HCT116 (cell line): ENCODE data around the gene DIP2C.

Experiments used
- CBX3 ChIP-seq: IDR thresholded peaks from 2 replicates; pipeline ENCODE4 v1.6.1; 2012; ENCODE audit warnings: low read depth
- JUND ChIP-seq: IDR thresholded peaks from 2 replicates; pipeline ENCODE4 v1.6.1; 2012
- POLR2A ChIP-seq: IDR thresholded peaks from 2 replicates; pipeline ENCODE4 v1.7.0; 2011; ENCODE audit warnings: borderline replicate concordance; ENCODE audit not compliant: insufficient read depth, insufficient read length; ENCODE audit errors: extremely low read depth
- SP1 ChIP-seq: IDR thresholded peaks from 2 replicates; pipeline ENCODE4 v1.6.1; 2012; ENCODE audit warnings: low read depth
- TF ChIP-seq, protein P1 (sequence below), 3 experiments: fragments of 200-600 bp in 1 of 3; sonication (generic) in 1 of 3; IDR thresholded peaks in 2 of 3; conservative IDR thresholded peaks in 1 of 3; 2 replicates each; pipeline ENCODE4 v1.5.1; 2012 to 2017; ENCODE audit warnings: low read depth in 2 of 3, low read length in 2 of 3, antibody characterized with exemption in 1 of 3, borderline replicate concordance in 1 of 3, control low read depth in 1 of 3, mild to moderate bottlenecking in 1 of 3, mixed read lengths in 1 of 3, mixed run types in 1 of 3, moderate library complexity in 1 of 3; ENCODE audit not compliant: insufficient read depth in 1 of 3

GRCh38 chr10:266974-267425, 422.5 kb downstream of the DIP2C start:
- TF ChIP-seq POLR2A (no peak), JUND (0 out of 2 replicates have a peak, but pooled peaks have one; percentile 8), SP1 (no peak), CBX3 (no peak)
- TF ChIP-seq, protein P1, sequence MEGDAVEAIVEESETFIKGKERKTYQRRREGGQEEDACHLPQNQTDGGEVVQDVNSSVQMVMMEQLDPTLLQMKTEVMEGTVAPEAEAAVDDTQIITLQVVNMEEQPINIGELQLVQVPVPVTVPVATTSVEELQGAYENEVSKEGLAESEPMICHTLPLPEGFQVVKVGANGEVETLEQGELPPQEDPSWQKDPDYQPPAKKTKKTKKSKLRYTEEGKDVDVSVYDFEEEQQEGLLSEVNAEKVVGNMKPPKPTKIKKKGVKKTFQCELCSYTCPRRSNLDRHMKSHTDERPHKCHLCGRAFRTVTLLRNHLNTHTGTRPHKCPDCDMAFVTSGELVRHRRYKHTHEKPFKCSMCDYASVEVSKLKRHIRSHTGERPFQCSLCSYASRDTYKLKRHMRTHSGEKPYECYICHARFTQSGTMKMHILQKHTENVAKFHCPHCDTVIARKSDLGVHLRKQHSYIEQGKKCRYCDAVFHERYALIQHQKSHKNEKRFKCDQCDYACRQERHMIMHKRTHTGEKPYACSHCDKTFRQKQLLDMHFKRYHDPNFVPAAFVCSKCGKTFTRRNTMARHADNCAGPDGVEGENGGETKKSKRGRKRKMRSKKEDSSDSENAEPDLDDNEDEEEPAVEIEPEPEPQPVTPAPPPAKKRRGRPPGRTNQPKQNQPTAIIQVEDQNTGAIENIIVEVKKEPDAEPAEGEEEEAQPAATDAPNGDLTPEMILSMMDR (IDR thresholded peaks at IDR 0.05 in 2 of 3, conservative IDR thresholded peaks at IDR 0.05 in 1 of 3; ENCODE audit: borderline replicate concordance in 1 of 3, insufficient read depth in 1 of 3, low read depth in 2 of 3, low read length in 2 of 3) = no peak
